NT2/D1 (cell line): ENCODE data around the gene RSPH3.
"Not testable (repeated sequence)": the region's sequence is repeated elsewhere in the genome, so short reads cannot be mapped to it uniquely, and the experiment has no call there.

Source experiments
- DNase-seq: peaks from one replicate; pipeline ENCODE4 v3.0.0-alpha.2; 2011; ENCODE audit warnings: low read depth, low spot score
- H3K27me3 ChIP-seq: 2 replicates; pipeline ENCODE4 v1.6.0; 2011; ENCODE audit warnings: mild to moderate bottlenecking; ENCODE audit not compliant: insufficient read length, insufficient read depth
- H3K36me3 ChIP-seq: 2 replicates; pipeline ENCODE4 v1.6.1; 2011; ENCODE audit warnings: mild to moderate bottlenecking, low read length, mixed read lengths; ENCODE audit not compliant: insufficient read depth, insufficient read length
- H3K4me1 ChIP-seq: 2 replicates; pipeline ENCODE4 v1.5.1; 2011; ENCODE audit not compliant: insufficient read depth, insufficient read length
- H3K4me3 ChIP-seq: 2 replicates; pipeline ENCODE4 v1.5.1; 2011; ENCODE audit warnings: low read depth; ENCODE audit not compliant: insufficient read length
- H3K9ac ChIP-seq: 2 replicates; pipeline ENCODE4 v1.6.0; 2011; ENCODE audit warnings: low read depth; ENCODE audit not compliant: insufficient read length
- H3K9me3 ChIP-seq: 2 replicates; pipeline ENCODE4 v1.5.1; 2011; ENCODE audit warnings: mild to moderate bottlenecking, low read length; ENCODE audit not compliant: insufficient read depth
- SUZ12 ChIP-seq: IDR thresholded peaks from 2 replicates; pipeline ENCODE4 v1.6.1; 2011; ENCODE audit not compliant: insufficient read length, insufficient read depth; ENCODE audit errors: extremely low read depth
- YY1 ChIP-seq: IDR thresholded peaks from 2 replicates; pipeline ENCODE4 v1.6.1; 2011; ENCODE audit not compliant: insufficient read length, insufficient read depth
- ZNF274 ChIP-seq: IDR thresholded peaks from 2 replicates; pipeline ENCODE4 v1.6.1; 2011; ENCODE audit warnings: mild to moderate bottlenecking, low read depth, low read length

Gene RSPH3

DNA sequence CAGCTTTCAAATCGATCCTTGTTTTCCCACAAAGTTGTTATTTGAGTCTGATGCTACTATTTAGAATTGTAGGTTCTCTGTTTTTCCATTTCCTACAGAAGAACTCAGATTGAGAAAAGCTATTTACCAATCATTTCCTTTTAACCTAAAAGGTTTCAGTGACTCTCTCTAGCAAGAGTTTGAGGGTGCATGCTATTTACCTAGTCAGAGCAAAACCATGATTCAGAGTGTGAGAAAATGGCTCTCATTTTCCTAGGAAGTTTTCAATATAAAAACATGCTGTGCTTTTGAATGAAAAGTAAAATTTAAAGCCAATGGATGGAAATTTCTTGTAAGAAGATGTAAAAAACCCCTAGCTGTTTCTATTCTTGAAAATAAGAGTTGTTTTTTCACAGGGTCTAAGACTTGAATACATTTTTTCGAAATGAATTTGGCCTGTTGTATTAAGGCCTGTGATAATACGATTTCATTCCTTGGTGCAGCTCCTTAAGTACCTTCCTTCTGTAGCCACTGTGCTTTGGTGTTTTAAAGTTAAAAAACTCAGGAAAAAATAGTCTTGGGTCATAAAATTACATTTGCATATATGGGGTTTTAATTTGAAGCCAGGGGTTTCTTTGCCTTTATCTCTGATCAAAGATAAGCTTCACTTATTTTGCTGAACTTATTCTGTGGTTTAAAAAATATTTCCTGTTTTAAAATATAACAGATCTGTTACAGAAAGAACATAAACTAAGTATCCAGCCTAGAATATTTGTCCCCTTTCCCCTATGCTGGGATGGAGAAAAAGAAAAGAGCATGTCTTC lies 18.0 kb upstream of the RSPH3 start:
- Histone ChIP-seq H3K9me3 (peaks cover 8% of the 10 kb centered on the region; the same call in 1 of the 2 replicates), H3K36me3 (no peaks in the 10 kb centered on the region)
- DNase-seq: no peak

GRCh38 chr6:159014406-159014805 lies 14.4 kb upstream of the RSPH3 start:
- no peaks in the 10 kb centered on the region for H3K27me3 ChIP-seq
- peaks cover 8% of the 10 kb centered on the region; the same call in 1 of the 2 replicates for H3K9me3 ChIP-seq
- H3K36me3 ChIP-seq: no peaks in the 10 kb centered on the region
- TF ChIP-seq ZNF274: no peak
- TF ChIP-seq SUZ12: no peak
- no peak for TF ChIP-seq YY1
- H3K4me1 ChIP-seq: no peaks in the 10 kb centered on the region
- H3K9ac ChIP-seq: no peak overlapping the region
- H3K4me3 ChIP-seq: no peak overlapping the region
- DNase-seq: no peak

More for the DNA sequence above, 18.0 kb upstream of the RSPH3 start:
- Histone ChIP-seq H3K27me3 (no peaks in the 10 kb centered on the region), H3K4me3 (no peak overlapping the region), H3K4me1 (no peaks in the 10 kb centered on the region), H3K9ac (no peak overlapping the region)
- TF ChIP-seq SUZ12 (no peak), ZNF274 (no peak), YY1 (no peak)

DNA sequence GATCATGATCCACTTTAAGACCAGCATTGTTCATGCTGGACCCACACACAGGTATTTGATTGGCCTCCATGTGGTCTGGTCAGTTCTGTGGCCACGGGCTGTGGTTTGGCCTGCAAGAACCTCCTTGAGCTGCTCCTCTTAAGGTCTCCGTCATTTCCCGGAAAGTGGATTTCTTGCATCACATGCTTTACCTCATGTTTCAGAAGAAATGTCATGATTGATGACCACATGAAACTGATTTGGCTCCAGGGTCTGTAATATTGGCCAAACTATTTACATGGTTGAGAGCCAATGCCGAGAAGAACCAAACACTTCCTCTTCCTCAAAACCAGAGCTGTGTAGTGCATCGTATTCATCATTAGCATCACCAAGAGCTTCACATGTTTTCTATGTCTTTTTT lies 13.2 kb upstream of the RSPH3 start:
- no peaks in the 10 kb centered on the region for H3K27me3 ChIP-seq
- TF ChIP-seq SUZ12 (no peak), ZNF274 (no peak), YY1 (no peak)
- no peak for DNase-seq
- H3K36me3 ChIP-seq: no peaks in the 10 kb centered on the region
- no peak overlapping the region for H3K4me3 ChIP-seq
- H3K9ac ChIP-seq: no peak overlapping the region
- peaks cover 8% of the 10 kb centered on the region; the same call in 1 of the 2 replicates for H3K9me3 ChIP-seq
- no peaks in the 10 kb centered on the region for H3K4me1 ChIP-seq

DNA sequence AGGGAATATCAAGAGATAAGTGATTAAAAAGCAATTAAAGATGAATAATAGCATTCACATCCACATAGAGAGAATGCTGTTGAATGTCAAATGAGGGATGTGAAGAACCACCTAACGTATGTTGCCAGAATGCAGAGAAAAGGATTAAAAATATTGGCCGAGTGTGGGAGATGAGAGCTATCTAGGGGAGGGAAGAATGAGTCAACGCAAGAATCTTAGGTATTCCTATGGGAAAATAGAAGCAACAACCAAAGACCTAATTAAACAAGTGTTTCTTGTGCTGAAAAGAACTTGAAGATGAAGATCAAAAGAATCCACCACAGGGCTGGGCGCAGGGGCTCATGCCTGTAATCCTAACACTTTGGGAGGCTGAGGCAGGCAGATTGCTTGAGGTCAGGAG lies 12.2 kb upstream of the RSPH3 start:
- Histone ChIP-seq H3K9me3 (peaks cover 8% of the 10 kb centered on the region; the same call in 1 of the 2 replicates), H3K9ac (no peak overlapping the region), H3K4me1 (no peaks in the 10 kb centered on the region), H3K36me3 (no peaks in the 10 kb centered on the region), H3K4me3 (no peak overlapping the region), H3K27me3 (no peaks in the 10 kb centered on the region)
- TF ChIP-seq SUZ12 (no peak), ZNF274 (no peak), YY1 (no peak)
- no peak for DNase-seq

DNA sequence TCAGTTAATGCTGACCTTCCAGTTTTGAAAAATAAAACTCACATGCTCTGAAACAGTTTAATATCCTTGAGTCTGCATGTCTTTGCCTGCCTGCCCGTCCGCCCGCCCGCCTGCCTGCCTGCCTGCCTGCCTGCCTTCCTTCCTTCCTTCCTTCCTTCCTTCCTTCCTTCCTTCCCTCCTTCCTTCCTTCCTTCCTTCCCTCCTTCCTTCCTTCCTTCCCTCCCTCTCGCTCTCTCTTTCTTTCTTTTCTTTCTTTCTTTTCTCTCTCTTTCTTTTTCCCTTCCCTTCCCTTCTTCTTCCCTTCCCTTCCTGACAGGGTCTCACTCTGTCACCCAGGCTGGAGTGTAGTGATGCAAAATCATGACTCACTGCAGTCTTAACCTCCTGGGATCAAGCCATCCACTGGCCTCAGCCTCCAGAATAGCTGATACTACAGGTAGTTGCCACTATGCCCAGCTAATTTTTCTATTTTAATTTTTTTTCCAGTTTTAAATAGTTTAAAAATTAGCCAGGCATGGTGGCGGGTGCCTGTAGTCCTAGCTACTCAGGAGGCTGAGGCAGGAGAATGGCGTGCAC lies 10.1 kb upstream of the RSPH3 start:
- H3K36me3 ChIP-seq, H3K9me3 ChIP-seq, H3K9ac ChIP-seq, H3K4me1 ChIP-seq, DNase-seq, H3K27me3 ChIP-seq, H3K4me3 ChIP-seq: not testable (repeated sequence)

DNA sequence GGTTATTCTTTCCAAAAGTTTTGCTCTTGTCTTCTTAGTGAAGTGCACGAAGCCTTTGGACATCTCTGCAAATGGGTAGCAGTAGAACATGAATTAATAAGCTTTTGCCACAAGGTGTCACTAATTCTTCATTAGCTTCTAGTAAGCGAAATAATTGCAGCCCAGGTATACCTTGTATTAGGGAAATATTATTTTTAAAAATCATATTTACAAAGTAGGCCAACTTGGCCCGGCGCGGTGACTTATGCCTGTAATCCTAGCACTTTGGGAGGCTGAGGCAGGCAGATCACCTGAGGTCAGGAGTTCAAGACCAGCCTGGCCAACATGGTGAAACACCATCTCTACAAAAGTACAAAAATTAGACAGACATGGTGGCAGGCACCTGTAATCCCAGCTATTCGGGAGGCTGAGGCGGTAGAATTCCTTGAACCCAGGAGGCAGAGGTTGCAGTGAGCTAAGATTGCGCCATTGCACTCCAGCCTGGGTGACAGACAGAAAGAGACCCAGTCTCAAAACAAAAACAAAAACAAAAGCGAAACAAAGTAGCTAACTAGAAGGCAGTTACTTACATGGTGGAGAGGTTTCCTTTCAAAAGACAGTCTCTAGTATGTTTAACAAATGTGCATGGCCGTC lies 8.8 kb upstream of the RSPH3 start:
- TF ChIP-seq ZNF274 (no peak), SUZ12 (no peak), YY1 (no peak)
- no peak for DNase-seq
- H3K4me1 ChIP-seq: no peaks in the 10 kb centered on the region

GRCh38 chr6:159007510-159007909 lies 7.5 kb upstream of the RSPH3 start:
- no peaks in the 10 kb centered on the region for H3K27me3 ChIP-seq
- no peaks in the 10 kb centered on the region for H3K4me1 ChIP-seq
- TF ChIP-seq SUZ12: no peak
- no peak for TF ChIP-seq ZNF274
- no peak for TF ChIP-seq YY1
- no peak overlapping the region for H3K4me3 ChIP-seq
- no peaks in the 10 kb centered on the region for H3K36me3 ChIP-seq
- no peak overlapping the region for H3K9ac ChIP-seq
- H3K9me3 ChIP-seq: no peaks in the 10 kb centered on the region
- DNase-seq: no peak

More for the DNA sequence above, 8.8 kb upstream of the RSPH3 start:
- H3K9ac ChIP-seq: no peak overlapping the region
- H3K27me3 ChIP-seq: no peaks in the 10 kb centered on the region
- no peaks in the 10 kb centered on the region for H3K9me3 ChIP-seq
- H3K36me3 ChIP-seq: no peaks in the 10 kb centered on the region
- H3K4me3 ChIP-seq: no peak overlapping the region
